ENCODE measurements around the gene TUBG2.
A peak's percentile ranks its signal among the peaks of the same experiment; 100 is the strongest.

TUBG2 gene

DNA sequence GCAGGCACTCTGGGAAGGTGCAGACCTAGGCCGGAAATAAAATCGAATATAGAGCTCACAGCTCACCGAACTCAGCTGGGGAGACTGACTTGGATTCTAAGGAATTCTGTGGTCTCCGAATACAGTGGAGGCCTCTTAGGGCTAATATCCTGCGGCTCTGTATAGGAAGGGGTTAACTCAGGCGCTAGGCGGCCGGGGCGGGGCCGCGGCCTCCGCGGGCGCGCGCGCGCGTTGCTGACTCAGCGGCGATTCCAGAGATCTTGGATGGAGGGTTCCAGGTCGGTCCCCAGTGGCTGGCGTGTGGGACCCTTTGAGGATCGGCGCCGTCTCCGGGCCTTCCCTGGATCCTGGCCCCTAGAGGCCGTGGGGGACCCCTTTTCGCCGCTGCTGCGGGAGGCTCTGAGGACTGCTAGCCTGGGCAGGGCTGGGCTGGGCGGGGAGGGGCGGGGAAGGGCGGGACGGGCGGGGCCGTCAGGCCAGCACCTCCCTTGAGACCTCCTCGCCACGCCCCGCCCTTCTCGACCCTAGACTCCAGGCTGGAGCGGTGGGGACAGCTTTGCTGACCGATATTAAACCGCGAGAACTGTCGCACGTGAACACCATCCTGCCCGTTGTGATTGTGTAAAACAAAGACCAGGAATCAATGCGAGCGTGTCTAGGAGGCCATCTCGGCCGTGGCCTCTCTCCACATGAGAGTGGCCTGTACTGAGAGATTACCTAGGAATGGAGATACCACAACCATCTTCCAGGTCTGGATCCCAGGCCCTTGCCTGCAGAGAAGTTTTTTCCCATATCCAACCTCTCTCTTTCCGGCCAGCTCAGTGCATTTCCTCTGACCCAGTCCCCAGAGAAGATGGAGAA, 19.1 kb downstream of the TUBG2 start:
- DNase-seq, result peak; percentile 75 to 85

DNA sequence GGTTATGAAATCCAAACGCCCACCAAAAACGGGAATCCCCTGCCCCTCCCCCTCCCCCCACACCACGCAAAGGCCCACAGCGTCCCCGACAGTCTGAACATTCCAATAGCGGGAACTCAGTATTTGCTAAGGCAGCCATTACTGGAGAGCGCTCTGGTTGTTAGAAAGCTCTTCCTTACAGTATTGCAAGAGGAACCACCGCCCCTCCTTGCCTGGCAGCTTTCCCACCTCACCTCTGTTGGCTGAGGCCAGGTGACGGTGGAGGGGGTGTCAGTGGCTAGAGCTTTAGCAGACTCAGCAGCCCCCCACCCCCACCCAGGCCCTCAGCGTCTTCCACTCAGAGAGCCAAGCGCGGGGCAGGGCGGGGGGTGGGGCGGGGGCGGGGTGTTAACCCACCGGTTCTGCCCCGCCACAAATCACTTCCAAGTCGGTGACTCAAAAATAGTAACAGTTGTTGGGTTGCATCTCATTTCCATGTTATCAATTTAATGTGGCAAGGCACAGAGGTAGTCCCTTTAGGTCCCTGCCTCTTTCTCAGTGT, 19.9 kb downstream of the TUBG2 start:
- DNase-seq, result no peak

DNA sequence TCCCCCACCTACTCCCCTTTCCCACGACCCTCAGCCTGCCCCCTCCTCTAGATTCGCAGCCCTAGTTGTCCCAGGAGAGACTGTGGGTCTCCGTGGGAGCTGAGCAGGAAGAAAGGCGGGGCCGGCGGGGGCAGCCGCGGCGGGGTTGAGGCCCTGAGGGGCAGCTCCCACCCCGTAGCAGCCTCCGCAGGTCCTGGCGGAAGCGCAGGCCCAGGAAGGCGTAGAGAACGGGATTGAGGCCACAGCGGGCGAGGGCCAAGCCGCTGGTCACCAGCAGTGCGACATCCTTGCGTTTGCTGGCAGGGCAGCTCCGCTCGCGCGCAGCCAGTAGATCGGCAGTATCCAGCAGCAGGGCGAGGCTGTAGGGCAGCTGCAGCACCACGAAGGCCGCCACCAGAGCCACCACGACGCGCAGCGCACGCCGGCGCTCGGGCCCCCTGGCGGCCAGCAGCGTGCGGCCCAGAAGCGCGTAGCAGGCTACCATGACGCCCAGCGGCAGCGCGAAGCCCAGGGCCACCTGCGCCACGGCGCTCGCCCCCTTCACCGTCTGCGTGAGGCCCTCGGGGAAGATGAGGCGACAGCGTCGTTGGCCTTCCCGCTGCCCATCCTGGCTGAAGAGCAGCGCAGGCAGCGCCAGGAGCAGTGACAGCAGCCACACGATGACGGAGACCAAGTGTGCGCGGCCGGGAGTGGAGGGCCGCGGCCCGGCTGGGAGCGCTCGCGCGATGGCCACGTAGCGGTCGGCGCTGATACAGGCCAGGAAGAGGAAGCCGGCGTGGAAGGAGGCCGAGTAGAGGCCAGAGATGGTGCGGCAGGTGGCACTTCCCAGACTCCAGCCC, 20.6 kb downstream of the TUBG2 start:
- DNase-seq, result peak in 1 of 2 experiments; percentile 46

DNA sequence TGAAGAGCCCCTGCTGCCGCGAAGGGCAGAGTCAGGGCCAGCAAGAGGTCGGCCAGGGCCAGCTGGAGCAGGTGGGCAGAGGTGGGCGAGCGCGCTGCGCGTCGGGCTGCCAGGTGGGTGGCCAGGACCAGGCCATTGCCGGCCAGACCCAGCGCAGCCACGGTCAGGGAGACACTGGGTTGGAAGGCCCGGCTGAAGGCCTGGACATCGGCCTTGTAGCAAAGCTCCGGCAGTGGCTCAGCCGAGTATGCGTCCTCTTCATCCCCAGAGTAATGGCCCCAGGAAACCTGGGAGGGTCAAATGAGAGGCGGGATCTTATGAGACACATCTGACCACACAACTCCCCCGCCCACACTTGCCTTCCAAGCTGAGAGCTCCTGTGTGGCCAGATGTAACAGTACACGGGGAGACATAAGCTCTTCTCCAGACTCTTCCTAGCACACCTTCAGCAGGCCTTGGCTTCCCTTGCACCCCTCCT, 21.3 kb downstream of the TUBG2 start:
- no peak for DNase-seq

DNA sequence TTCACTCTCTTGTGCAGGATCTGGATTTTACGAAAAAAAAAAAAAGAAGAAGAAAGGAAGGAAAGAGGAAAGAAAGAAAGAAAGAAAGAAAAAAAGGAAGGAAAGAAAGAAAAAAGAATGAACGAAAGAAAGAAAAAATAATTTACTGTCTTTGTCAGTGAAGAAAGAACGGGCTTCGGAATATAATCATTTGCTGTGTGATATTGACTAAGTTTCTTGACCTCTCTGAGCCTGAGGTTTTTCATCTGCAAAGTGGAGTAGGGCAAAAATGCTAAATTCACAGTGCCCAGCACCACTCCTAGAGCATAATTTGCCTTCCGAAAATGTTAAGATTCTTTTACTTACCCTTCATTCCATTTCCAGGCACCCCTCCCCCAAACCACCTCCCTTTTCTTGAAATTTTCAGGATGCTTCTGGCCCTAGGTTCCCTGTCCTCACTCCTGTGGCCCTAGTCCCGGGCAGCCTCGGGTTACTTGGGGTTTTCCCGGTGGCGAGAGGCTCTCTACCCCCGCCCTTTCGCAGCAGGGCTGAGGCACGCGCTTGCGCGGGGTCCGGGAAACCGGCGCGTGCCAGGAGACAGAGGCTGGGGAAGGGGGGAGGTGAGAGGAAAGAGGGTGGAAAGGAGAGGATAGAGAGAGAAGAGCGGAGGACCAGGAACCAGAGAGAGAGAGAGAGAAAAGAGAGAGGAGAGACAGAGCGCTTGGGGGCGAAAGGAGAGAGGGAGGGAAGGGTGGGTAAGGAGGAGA, 23.1 kb downstream of the TUBG2 start, which contains the start of gene CNTNAP1:
Gene CNTNAP1 (plus strand): TSS at position 556 of the 746 bp plus-strand sequence. CDS start 299 bp downstream, outside the sequence.
- DNase-seq, result no peak

DNA sequence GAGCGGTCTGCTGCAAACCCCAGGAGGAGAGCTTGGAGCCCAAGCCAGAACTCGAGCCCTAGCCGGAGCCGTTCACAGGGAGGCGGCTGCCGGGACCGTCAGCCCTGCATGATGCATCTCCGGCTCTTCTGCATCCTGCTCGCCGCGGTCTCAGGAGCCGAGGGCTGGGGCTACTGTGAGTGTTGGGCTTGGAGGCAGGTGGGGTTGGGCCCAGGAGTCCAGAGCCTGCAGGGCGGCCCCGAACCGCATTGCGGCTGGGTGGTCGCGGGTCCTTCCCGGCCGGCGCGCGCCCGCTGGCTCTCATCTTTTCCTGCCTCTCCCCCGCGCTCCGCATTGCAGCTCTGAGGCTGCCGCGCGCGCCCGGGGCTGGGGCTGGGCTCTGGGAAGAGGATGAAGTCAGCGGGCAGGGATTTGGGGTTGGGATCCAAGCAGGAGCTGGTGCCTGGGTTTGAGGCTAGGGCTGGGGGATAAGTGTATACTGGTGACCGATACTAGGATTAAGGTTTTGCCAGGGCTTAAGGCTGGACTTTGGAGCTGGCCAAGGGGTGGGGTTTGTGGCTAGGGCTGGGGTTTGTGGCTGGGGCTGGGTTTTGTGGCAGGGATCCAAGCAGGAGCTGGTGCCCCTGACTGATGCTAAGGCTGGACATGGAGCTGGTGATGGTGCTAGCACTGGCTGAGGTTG, 23.8 kb downstream of the TUBG2 start:
- DNase-seq, result no peak

DNA sequence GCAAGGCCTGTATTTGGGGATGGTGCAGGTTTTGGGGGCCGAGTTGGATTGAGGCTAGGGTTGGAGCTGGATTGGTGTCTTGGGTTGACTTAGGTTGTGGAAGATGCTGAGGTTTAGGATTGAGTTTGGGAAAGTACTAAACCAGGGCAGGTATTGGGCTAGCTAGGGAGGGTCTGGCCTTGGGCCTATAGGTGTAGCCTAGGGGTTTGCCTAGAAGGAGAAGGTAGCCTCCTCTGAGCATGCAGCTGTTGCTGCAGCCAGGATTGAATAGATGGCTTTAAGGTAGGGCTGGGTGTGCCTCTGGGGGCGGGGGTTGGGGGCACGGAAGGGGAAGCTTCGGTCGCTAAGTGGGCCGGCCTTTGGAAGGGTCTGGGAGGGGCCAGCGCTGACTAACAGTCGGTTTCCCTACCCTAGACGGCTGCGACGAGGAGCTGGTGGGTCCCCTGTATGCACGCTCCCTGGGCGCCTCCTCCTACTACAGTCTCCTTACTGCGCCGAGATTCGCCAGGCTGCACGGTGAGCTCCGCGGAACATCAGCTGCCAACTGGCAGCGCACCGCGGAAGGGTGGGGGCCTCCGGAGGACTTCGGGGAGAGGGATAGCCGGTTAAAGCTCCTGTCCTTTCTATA, 24.4 kb downstream of the TUBG2 start:
- no peak for DNase-seq

DNA sequence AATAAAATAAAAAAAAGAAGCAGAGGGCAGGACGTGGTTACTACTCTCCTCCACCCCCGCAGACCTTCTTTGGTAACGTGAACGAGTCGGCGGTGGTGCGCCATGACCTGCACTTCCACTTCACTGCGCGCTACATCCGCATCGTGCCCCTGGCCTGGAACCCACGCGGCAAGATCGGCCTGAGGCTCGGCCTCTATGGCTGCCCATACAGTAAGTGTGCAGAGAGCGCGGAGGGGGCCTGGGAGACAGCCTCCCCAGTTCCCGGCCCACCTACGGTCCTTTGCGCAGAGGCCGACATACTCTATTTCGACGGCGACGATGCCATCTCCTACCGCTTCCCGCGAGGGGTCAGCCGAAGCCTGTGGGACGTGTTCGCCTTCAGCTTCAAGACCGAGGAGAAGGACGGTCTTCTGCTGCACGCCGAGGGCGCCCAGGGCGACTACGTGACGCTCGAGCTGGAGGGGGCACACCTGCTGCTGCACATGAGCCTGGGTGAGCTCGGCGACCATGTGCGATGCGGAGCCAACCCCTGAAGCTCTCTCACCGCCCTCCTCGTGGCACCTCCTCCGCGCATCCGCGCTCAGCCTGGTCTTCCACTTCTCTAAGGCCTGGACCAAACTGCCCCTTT, 26.0 kb downstream of the TUBG2 start:
- no peak for DNase-seq

DNA sequence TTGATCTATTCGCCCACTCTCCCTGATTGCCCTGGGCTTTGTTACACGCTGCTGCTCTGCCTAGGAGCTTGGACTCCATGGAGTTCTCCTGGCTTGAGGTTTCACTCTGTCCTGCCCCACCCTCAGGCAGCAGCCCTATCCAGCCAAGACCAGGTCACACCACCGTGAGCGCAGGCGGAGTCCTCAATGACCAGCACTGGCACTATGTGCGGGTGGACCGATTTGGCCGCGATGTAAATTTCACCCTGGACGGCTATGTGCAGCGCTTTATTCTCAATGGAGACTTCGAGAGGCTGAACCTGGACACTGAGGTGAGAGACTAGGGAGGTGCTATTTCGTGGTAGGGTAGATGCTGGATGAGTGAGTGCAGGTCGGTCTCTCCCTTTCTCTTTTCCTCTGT, 26.7 kb downstream of the TUBG2 start:
- no peak for DNase-seq

DNA sequence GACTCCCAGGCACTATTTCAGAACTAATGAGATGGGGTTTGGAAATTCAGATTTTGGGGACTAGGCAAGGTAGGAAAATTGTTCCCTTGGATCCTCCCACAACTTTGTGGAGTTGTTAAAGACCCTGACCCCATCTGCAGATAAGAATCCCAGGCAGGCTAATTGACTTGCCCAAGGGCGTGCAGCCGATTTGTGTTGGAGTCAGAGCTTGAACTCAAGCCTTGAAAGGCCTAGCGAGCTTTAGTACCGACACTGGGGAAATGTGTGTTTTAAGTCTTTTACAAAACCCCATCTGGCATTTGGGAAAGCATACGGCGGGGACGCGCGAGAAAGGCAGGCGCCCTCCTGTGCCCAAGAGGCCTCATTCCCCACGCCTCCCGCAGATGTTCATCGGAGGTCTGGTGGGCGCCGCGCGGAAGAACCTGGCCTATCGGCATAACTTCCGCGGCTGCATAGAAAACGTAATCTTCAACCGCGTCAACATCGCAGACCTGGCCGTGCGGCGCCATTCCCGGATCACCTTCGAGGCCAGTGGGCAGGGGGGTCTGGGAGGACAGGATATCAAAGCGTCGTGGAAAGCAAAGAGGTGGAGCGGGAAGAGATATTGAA, 27.5 kb downstream of the TUBG2 start:
- DNase-seq, result no peak

DNA sequence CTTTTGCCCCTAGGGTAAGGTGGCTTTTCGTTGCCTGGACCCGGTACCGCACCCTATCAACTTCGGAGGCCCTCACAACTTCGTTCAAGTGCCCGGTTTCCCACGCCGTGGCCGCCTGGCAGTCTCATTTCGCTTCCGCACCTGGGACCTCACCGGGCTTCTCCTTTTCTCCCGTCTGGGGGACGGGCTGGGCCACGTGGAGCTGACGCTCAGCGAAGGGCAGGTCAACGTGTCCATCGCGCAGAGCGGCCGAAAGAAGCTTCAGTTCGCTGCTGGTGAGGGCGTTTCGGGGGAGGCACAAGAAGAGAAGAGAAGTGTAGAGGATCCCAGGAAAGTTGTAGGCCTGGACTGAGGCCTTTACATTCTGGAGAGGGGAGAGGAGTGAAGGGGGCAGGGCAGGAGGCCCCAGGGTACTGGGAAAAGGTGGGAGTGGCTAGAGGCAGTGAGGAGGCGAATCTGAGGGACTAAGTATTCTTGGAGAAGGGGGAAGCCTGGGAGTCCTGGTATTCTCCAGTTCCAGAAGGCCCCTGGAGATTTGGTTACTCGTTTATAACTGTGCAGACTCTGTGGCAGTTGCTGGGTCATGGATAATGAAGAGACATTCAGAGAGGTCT, 28.7 kb downstream of the TUBG2 start:
- DNase-seq, result no peak

DNA sequence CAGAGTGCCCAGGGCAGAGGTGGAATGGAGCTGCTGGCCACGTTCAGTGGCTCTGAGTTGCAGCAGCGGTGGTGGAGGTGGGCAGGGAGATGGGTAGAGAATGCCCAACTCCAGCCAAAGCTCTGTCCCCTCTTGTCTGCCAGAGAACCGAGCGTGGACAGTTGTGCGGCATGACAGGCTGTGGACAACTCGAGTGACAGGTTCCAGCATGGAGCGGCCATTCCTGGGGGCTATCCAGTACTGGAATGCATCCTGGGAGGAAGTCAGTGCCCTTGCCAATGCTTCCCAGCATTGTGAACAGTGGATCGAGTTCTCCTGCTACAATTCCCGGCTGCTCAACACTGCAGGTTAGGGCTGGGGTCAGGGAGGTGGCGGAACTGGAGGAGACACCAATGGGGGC, 31.5 kb downstream of the TUBG2 start:
- DNase-seq, result no peak

DNA sequence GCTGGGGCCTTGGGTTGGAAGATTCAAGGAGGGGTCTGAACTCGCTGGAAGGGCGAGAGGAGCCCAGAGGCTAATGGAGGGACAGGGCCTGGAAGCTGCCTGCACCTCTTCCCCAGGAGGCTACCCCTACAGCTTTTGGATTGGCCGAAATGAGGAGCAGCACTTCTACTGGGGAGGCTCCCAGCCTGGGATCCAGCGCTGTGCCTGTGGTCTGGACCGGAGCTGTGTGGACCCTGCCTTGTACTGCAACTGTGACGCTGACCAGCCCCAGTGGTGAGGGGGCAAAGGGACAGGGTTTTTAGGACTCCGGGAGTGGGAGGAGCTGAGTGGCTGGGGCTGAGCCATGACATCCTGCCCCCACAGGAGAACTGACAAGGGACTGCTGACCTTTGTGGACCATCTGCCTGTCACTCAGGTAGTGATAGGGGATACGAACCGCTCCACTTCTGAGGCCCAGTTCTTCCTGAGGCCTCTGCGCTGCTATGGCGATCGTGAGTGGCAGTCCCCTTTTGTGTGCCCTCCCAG, 32.0 kb downstream of the TUBG2 start:
- DNase-seq, result no peak

DNA sequence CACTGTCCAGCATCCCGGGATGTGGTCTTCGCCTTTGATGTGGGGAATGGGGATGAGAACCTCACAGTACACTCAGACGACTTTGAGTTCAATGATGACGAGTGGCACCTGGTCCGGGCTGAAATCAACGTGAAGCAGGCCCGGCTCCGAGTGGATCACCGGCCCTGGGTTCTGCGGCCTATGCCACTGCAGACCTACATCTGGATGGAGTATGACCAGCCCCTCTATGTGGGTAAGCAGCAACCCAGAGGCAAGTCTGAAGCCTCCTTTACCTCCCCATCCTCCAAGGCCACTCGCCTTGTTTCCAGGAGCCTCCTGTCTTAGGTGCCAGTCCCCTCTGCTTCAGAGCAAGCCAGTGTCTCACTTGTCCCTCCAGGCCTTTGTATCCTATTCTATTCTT, 33.4 kb downstream of the TUBG2 start:
- DNase-seq, result no peak

DNA sequence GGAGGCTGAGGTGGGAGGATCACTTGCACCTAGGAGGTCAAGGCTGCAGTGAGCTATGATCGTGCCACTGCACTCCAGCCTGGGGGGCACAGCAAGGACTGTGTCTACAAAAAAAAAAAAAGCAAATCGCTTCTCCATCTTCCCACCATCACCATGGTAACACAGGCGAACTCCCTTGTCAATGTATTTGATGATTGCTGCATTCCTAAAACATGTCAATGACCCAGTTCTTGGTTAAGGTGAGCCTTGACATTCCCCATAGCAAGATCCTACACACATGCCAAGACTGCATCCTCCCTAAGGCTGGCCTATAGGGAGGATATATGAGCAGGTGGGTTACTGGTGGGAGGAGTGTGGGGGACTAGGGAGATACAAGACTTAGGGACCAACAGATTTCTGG, 35.4 kb downstream of the TUBG2 start:
- no peak for DNase-seq

DNA sequence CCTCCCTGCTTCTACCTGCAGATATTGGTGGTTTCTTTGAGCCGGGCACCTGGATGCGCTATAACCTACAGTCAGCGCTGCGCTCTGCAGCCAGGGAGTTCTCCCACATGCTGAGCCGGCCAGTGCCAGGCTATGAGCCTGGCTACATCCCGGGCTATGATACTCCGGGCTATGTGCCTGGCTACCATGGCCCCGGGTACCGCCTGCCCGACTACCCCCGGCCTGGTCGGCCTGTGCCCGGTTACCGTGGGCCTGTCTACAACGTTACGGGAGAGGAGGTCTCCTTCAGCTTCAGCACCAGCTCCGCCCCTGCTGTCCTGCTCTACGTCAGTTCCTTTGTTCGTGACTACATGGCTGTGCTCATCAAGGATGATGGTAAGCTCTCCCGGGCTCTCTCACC, 36.4 kb downstream of the TUBG2 start:
- no peak for DNase-seq

DNA sequence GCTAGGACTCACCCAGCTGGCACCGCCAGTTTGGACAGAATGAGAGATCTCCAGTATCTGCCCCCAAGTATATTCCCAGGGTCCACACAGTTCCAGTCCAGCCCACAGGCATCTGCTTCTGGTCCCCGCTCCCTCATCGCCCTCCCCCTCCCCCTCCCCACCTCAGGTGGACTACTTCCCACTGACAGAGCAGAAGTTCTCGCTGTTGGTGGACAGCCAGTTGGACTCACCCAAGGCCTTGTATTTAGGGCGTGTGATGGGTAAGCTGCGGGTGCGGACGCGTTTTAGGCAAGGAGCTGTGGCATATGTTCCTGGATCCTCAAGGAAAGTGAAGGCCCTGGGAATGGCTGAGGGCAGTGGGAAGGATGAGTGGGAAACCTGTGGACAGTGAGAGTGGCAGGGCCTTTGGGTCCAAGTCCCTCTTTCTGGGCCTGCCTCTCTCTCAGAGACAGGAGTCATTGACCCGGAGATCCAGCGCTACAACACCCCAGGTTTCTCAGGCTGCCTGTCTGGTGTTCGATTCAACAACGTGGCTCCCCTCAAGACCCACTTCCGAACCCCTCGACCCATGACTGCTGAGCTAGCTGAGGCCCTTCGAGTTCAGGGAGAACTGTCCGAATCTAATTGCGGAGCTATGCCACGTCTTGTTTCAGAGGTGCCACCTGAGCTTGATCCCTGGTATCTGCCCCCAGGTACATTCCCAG, 38.2 kb downstream of the TUBG2 start:
- no peak for DNase-seq

DNA sequence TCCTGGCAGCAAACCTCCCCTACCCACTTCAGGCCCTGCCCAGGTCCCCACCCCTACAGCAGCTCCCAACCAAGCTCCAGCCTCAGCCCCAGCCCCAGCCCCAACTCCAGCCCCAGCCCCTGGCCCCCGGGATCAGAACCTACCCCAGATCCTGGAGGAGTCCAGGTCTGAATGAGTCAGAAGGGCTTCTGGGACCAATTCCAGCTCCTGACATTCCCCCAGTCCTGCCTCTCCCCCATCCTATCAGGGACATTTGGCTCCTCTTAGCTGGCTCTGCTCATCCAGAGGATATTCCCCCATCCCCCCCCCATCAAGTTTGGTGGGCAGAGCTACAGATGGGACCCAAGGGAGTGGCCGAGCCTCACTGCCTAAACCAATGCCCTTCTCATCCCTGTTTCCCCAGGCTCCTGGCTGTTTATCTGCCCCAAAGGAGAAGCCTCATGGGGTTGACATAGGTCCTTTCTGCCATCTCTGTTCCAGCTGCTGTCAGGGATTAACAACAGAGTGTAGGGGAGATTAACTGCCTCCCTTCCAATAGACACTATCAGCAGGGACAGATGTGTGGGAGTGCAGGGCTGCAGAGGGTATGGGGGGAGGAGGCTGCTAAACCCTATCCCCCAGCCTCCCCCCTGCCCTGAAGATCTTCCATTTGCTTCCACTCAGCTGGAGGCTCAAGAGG, 39.8 kb downstream of the TUBG2 start:
- no peak for DNase-seq

DNA sequence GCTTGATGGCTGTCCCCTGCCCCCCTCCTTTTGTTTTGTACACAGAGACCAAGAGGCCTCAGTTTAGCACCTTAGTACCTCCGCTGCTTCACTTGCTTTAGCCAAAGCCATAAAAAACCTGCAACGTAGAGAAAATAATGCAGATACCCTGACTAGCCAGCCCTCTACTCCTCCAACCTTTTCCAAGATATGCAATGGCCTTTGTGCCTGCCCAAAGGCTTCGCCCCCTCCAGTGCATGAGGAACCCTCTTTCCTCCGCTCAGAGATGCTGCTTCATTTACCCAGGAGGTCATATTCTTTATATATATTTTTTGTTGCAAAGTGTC, 40.3 kb downstream of the TUBG2 start:
- DNase-seq, result no peak

Data from SW 1271 (cell line).